ENCODE data around the gene CTNND1. TPM values are rescaled to one million over a fixed set of nuclear protein-coding genes. Genes with fewer than 3 reads are reported as not detected.
A peak's percentile ranks its signal among the peaks of the same experiment; 100 is the strongest.

Gene CTNND1
- total and polyA plus RNA-seq, 2 experiments from 2014 or later, result 65.0 to 130 TPM

DNA sequence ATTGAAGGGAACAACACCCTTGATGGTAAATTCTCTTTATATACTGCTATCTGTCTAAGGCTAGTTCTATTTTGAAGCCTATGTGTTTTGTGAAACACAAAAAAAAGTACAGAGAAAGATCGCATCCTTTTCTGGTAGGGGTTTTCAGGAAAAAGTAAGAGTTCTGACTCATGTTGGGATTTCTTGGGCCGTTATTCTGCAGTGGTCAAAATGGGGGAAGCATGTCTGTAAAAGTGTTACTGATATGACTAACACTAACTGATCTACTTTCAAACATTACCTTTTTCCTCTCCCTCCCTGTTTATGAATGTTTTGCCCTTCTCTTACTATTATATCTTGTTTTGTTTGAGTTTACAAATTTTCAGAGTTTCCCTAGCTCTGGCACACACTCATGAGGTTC is 53.9 kb downstream of the CTNND1 start:
- WGBS (ENCODE audit: low lambda C conversion rate, missing lambda C conversion rate), result 89% methylated on average over 2 of the region's 2 CpGs
- H3K4me1 ChIP-seq (ENCODE audit: insufficient read depth), result peaks cover 15% of the 10 kb centered on the region
- no peaks in the 10 kb centered on the region for H3K79me2 ChIP-seq
- H3K27ac ChIP-seq, result no peak overlapping the region
- TF ChIP-seq, protein P1, sequence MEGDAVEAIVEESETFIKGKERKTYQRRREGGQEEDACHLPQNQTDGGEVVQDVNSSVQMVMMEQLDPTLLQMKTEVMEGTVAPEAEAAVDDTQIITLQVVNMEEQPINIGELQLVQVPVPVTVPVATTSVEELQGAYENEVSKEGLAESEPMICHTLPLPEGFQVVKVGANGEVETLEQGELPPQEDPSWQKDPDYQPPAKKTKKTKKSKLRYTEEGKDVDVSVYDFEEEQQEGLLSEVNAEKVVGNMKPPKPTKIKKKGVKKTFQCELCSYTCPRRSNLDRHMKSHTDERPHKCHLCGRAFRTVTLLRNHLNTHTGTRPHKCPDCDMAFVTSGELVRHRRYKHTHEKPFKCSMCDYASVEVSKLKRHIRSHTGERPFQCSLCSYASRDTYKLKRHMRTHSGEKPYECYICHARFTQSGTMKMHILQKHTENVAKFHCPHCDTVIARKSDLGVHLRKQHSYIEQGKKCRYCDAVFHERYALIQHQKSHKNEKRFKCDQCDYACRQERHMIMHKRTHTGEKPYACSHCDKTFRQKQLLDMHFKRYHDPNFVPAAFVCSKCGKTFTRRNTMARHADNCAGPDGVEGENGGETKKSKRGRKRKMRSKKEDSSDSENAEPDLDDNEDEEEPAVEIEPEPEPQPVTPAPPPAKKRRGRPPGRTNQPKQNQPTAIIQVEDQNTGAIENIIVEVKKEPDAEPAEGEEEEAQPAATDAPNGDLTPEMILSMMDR (IDR thresholded peaks at IDR 0.05; ENCODE audit: poor library complexity), result no peak
- TF ChIP-seq EZH2phosphoT487 (IDR thresholded peaks at IDR 0.05; ENCODE audit: low read depth, severe bottlenecking, unreplicated experiment) (no peak), EZH2 (IDR thresholded peaks at IDR 0.05; ENCODE audit: borderline replicate concordance) (no peak)
- no peak overlapping the region for H3K4me2 ChIP-seq
- no peak for DNase-seq (ENCODE audit: low spot score)
- H3K27me3 ChIP-seq, result no peaks in the 10 kb centered on the region
- no peak overlapping the region for H3K4me3 ChIP-seq
- H3K9me3 ChIP-seq (ENCODE audit: low read depth), result no peaks in the 10 kb centered on the region
- no peaks in the 10 kb centered on the region for H4K20me1 ChIP-seq (ENCODE audit: insufficient read depth, poor library complexity, severe bottlenecking)
- H3K36me3 ChIP-seq (replicated peaks; ENCODE audit: insufficient read depth, low read depth), result peaks cover 12% of the 10 kb centered on the region
- H2AFZ ChIP-seq, result no peak overlapping the region
- H3K9me2 ChIP-seq (replicated peaks; ENCODE audit: insufficient read depth), result no peaks in the 10 kb centered on the region

DNA sequence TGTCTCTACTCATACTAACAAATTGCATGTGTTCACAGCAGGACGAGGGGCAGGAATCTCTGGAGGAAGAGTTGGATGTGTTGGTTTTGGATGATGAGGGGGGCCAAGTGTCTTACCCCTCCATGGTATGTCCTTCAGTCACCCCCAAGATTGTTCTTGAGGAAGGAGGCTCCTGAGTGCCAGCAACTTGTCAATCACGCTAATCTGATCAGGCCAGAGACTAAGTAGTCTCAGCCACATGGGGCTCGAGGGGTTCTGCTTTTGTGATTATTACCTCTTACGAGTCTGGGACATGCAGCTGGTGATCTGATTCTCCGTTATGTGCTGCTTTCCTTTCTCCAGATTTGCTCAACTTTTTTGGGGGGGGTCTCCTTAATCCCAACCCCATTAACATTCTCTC is 54.3 kb downstream of the CTNND1 start:
- Histone ChIP-seq H3K9me3 (ENCODE audit: low read depth) (no peaks in the 10 kb centered on the region), H3K79me2 (no peaks in the 10 kb centered on the region), H3K9me2 (replicated peaks; ENCODE audit: insufficient read depth) (no peaks in the 10 kb centered on the region), H3K4me2 (no peak overlapping the region), H3K4me3 (no peak overlapping the region), H2AFZ (no peak overlapping the region), H3K36me3 (replicated peaks; ENCODE audit: insufficient read depth, low read depth) (peaks cover 12% of the 10 kb centered on the region), H4K20me1 (ENCODE audit: insufficient read depth, poor library complexity, severe bottlenecking) (no peaks in the 10 kb centered on the region), H3K27ac (no peak overlapping the region), H3K4me1 (ENCODE audit: insufficient read depth) (peaks cover 15% of the 10 kb centered on the region), H3K27me3 (no peaks in the 10 kb centered on the region)
- no peak for DNase-seq (ENCODE audit: low spot score)
- TF ChIP-seq EZH2 (IDR thresholded peaks at IDR 0.05; ENCODE audit: borderline replicate concordance) (no peak), EZH2phosphoT487 (IDR thresholded peaks at IDR 0.05; ENCODE audit: low read depth, severe bottlenecking, unreplicated experiment) (no peak)
- TF ChIP-seq, protein P1 (IDR thresholded peaks at IDR 0.05; ENCODE audit: poor library complexity), result no peak
- WGBS (ENCODE audit: low lambda C conversion rate, missing lambda C conversion rate), result 92% methylated on average over 5 of the region's 5 CpGs

GRCh38 chr11:57818812-57819211 is 57.2 kb downstream of the CTNND1 start:
- no peaks in the 10 kb centered on the region for H3K79me2 ChIP-seq
- H3K4me3 ChIP-seq, result no peak overlapping the region
- peaks cover 15% of the 10 kb centered on the region for H3K4me1 ChIP-seq (ENCODE audit: insufficient read depth)
- TF ChIP-seq, protein P1 (IDR thresholded peaks at IDR 0.05; ENCODE audit: poor library complexity), result no peak
- TF ChIP-seq EZH2 (IDR thresholded peaks at IDR 0.05; ENCODE audit: borderline replicate concordance) (no peak), EZH2phosphoT487 (IDR thresholded peaks at IDR 0.05; ENCODE audit: low read depth, severe bottlenecking, unreplicated experiment) (no peak)
- no peak overlapping the region for H3K4me2 ChIP-seq
- no peak for DNase-seq (ENCODE audit: low spot score)
- no peaks in the 10 kb centered on the region for H3K9me2 ChIP-seq (replicated peaks; ENCODE audit: insufficient read depth)
- H4K20me1 ChIP-seq (ENCODE audit: insufficient read depth, poor library complexity, severe bottlenecking), result no peaks in the 10 kb centered on the region
- peak overlapping the region; percentile 5 for H3K27ac ChIP-seq
- no peak overlapping the region for H2AFZ ChIP-seq
- no peaks in the 10 kb centered on the region for H3K27me3 ChIP-seq
- 100% methylated on average over 1 of the region's 1 CpG for WGBS (ENCODE audit: low lambda C conversion rate, missing lambda C conversion rate)
- H3K9me3 ChIP-seq (ENCODE audit: low read depth), result no peaks in the 10 kb centered on the region
- peaks cover 12% of the 10 kb centered on the region for H3K36me3 ChIP-seq (replicated peaks; ENCODE audit: insufficient read depth, low read depth)

Data from hepatocyte (in vitro differentiated cells).